Measurements from ENCODE around the gene EIF1. TPM values are rescaled to one million over a fixed set of nuclear protein-coding genes. Genes with fewer than 3 reads are reported as not detected.

EIF1 gene
- total RNA-seq, 1 donor: 85.5 TPM

DNA sequence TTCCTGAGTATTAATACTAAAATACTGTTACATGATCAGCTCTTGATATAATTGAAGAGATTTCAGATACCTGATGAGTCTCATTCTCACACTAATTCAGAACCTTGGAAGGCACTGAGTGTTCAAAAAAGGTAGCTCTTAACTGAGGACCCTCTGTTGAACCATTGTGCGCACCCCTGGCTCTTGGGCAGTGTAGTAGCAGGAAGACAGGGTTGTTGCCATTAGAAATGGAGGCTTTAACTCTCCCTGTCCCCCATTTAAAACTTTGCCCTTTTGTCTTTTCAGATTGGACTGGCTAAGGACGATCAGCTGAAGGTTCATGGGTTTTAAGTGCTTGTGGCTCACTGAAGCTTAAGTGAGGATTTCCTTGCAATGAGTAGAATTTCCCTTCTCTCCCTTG, 1.8 kb downstream of the EIF1 start:
- no peak for DNase-seq (ENCODE audit: low read depth)
- TF ChIP-seq, protein P1, sequence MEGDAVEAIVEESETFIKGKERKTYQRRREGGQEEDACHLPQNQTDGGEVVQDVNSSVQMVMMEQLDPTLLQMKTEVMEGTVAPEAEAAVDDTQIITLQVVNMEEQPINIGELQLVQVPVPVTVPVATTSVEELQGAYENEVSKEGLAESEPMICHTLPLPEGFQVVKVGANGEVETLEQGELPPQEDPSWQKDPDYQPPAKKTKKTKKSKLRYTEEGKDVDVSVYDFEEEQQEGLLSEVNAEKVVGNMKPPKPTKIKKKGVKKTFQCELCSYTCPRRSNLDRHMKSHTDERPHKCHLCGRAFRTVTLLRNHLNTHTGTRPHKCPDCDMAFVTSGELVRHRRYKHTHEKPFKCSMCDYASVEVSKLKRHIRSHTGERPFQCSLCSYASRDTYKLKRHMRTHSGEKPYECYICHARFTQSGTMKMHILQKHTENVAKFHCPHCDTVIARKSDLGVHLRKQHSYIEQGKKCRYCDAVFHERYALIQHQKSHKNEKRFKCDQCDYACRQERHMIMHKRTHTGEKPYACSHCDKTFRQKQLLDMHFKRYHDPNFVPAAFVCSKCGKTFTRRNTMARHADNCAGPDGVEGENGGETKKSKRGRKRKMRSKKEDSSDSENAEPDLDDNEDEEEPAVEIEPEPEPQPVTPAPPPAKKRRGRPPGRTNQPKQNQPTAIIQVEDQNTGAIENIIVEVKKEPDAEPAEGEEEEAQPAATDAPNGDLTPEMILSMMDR (IDR thresholded peaks at IDR 0.05; ENCODE audit: insufficient read depth, low read depth, low read length): no peak
- H3K4me3 ChIP-seq (ENCODE audit: low read depth, low read length): peak overlapping the region; percentile 97

DNA sequence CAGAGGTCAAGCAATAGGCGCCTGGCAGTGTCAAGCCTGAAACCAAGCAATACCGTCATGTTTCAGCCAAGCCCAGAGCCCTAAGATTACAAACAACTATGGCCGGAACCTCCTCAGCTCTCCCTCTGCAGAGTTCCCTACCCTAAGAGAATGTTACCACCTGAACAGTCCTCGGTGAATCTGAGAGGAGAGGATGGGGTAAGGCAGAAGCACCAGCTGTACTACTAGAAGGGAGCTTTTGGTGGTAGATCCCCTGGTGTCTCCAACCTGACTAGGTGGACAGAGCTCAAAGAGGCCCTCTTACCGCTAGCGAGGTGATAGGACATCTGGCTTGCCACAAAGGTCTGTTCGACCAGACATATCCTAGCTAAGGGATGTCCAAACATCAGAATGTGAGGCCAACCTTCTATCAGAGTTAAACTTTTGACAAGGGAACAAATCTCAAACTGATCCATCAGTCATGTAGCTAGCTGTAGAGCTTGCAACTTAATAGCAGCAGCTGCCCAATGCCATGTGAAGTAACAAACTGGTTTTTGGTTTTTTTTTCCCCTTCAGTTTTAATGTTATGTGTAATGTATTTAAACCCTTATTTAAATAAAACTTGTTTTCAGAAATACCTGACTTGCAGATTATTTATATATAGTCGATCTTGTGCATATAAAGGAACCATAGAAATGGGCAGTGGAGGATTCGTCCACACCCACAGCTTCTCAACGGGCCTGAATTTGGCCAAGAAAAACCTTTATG, 2.5 kb downstream of the EIF1 start:
- no peak for DNase-seq (ENCODE audit: low read depth)
- TF ChIP-seq, protein P1 (IDR thresholded peaks at IDR 0.05; ENCODE audit: insufficient read depth, low read depth, low read length): no peak
- H3K4me3 ChIP-seq (ENCODE audit: low read depth, low read length): peak overlapping the region; percentile 97

DNA sequence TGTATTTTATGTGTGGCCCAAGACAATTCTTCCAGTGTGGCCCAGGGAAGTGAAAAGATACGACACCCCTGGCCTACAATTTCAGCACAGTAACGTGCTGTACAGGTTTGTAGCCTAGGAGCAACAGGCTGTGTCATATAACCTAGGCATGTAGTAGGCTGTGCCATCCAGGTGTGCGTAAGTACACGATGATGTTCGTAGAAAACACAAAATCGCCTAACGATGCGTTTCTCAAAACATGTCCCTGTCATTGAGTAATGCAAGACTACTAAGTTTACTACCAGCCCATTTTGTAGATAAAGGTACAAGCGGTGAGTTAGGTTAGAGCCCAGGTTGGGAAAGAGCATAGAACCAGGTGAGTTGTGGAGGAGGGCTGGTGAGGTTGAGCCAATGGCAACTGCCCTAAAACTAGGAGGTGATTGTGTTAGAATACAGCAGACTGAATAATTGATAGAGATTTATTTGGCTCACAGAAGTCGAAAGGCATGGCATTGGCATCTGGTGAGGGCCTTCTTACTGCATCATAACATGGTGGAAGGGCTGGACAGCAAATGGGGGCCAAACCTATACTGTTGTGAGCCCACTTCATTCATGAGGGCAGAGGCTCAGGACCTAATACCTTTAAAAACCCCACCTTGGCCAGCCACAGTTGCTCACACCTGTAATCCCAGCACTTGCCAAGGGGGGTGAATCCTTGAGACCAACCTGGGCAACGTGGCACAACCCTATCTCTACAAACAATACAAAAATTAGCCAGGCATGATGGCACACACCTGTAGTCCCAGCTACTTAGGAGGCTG, 4.2 kb downstream of the EIF1 start:
- TF ChIP-seq, protein P1 (IDR thresholded peaks at IDR 0.05; ENCODE audit: insufficient read depth, low read depth, low read length): no peak
- H3K4me3 ChIP-seq (ENCODE audit: low read depth, low read length): no peak overlapping the region
- DNase-seq (ENCODE audit: low read depth): no peak

DNA sequence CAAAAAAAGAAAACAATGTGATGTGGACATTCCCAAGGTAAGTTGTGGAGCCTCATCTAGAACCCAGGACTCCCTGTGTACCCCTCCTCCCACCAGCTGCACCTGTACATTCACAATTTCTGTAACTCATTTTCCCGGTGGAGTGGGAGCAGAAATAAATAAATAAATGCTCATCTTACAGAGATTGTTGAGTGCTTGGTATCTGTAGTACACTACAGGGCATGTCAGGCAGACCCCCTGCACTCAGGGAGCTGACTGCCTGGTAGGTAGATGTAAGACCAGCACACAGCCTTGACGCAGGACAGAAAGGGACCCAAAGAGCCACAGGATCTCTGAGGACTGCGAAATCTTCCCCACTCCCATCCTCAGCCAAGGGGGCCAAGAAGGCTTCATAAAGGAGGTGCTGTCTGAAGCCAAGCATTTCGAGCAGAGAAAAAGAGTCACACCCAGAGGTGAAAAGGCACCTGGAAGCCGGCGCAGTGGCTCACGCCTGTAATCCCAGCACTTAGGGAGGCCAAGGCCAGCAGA, 6.5 kb downstream of the EIF1 start:
- H3K4me3 ChIP-seq (ENCODE audit: low read depth, low read length): no peak overlapping the region
- no peak for DNase-seq (ENCODE audit: low read depth)
- TF ChIP-seq, protein P1 (IDR thresholded peaks at IDR 0.05; ENCODE audit: insufficient read depth, low read depth, low read length): no peak

DNA sequence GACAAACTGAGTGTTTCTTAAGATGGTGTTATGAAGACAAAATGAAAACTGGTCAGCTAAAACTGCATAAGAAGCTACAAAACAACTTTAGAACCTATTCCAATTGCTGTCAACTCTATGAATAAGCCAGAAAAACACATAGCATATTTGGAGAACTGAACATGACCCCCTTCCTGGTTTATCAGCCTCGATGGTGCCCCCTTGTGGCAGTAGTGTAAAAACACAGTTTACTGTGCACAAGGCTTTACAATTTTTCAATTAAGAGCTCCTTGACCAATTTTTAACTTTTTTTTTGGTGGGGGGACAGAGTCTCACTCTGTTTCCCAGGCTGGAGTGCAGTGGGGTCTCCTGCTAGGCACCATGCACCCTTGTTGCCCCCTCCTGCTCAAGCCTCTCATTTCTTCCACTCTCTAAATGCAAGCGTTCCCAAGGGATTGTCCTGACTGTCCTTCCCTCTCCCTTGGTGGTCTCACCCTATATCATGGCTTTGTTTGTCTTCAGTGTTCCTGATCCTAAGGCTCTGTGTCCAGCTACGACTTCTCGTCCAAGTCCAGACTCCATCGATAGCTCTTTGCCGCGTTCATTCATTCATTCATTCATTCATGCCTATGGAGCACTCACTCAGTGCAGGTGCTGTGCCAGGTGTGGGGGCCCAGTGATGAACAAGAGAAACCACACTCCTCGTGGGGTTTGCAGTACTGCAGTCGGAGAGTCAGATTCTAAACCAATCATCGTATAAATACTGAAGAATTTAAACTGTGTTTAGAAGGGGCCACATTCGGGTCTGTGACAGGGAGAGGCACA, 7.5 kb downstream of the EIF1 start:
- peak; percentile 87 for DNase-seq (ENCODE audit: low read depth)
- H3K4me3 ChIP-seq (ENCODE audit: low read depth, low read length): no peak overlapping the region
- TF ChIP-seq, protein P1 (IDR thresholded peaks at IDR 0.05; ENCODE audit: insufficient read depth, low read depth, low read length): peak; percentile 73
